ENCODE results near the gene TECRL. TPM values are rescaled to one million over a fixed set of nuclear protein-coding genes. Genes with fewer than 3 reads are reported as not detected.

The TECRL gene
- total RNA-seq, 1 donor from 2014 or later, result 1,086 TPM

GRCh38 chr4:64272432-64272831 is 136.8 kb downstream of the TECRL start:
- Histone ChIP-seq H3K27me3 (ENCODE audit: low read depth) (no peaks in the 10 kb centered on the region), H3K4me3 (peak overlapping the region; percentile 54), H3K36me3 (no peaks in the 10 kb centered on the region), H3K27ac (replicated peaks) (peak overlapping the region; percentile 68), H3K4me1 (peaks cover 6% of the 10 kb centered on the region), H3K9me3 (replicated peaks) (no peaks in the 10 kb centered on the region)
- TF ChIP-seq, protein P1, sequence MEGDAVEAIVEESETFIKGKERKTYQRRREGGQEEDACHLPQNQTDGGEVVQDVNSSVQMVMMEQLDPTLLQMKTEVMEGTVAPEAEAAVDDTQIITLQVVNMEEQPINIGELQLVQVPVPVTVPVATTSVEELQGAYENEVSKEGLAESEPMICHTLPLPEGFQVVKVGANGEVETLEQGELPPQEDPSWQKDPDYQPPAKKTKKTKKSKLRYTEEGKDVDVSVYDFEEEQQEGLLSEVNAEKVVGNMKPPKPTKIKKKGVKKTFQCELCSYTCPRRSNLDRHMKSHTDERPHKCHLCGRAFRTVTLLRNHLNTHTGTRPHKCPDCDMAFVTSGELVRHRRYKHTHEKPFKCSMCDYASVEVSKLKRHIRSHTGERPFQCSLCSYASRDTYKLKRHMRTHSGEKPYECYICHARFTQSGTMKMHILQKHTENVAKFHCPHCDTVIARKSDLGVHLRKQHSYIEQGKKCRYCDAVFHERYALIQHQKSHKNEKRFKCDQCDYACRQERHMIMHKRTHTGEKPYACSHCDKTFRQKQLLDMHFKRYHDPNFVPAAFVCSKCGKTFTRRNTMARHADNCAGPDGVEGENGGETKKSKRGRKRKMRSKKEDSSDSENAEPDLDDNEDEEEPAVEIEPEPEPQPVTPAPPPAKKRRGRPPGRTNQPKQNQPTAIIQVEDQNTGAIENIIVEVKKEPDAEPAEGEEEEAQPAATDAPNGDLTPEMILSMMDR (IDR thresholded peaks at IDR 0.05; ENCODE audit: borderline replicate concordance), result no peak
- intact Hi-C loops (cut with micrococcal nuclease), result no loop called here
- peak; percentile 22 for DNase-seq

DNA sequence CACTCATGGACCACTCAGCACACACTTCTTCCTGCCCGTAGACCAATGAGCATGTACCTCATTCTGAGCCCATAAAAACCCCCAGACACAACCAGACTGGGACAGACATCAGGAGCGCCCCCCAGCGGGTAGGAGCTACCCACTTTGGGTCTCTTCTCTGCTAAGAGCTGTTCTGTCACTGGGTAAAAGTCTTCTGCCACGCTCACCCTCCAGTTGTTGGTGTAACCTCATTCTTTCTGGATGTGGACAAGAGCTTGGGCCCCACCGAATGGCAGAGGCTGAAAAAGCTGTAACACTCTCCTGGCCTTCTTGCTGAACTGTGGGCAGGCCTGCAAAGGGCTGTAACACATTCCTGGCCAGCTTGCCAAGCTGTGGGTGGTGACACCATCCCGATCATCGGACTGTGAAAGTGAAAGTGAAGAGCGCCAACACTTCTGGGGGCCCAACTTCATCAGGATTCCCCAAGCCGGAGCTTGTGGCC is 137.6 kb downstream of the TECRL start:
- peak overlapping the region; percentile 54 for H3K4me3 ChIP-seq
- TF ChIP-seq, protein P1 (IDR thresholded peaks at IDR 0.05; ENCODE audit: borderline replicate concordance), result peak; percentile 14
- peak overlapping the region; percentile 68 for H3K27ac ChIP-seq (replicated peaks)
- no peaks in the 10 kb centered on the region for H3K27me3 ChIP-seq (ENCODE audit: low read depth)
- peak; percentile 46 for DNase-seq
- H3K9me3 ChIP-seq (replicated peaks), result no peaks in the 10 kb centered on the region
- intact Hi-C loops (cut with micrococcal nuclease), result no loop called here
- H3K36me3 ChIP-seq, result no peaks in the 10 kb centered on the region
- peaks cover 6% of the 10 kb centered on the region for H3K4me1 ChIP-seq

DNA sequence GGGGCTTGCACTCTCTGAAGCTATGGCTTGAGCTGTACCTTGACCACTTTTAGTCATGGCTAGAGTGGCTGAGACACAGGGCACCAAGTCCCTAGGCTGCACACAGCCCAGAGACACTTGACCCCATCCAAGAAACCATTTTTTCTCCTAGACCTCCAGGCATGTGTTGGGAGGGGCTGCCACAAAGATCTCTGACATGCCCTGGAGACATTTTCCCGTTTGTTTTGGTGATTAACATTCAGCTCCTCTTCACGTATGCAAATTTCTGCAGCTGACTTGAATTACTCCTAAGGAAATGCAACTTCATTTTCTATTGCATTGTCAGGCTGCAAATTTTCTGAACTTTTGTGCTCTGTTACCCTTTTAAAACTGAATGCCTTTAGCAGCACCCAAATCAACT is 142.6 kb downstream of the TECRL start:
- Histone ChIP-seq H3K27me3 (ENCODE audit: low read depth) (no peaks in the 10 kb centered on the region), H3K4me3 (no peak overlapping the region), H3K9me3 (replicated peaks) (no peaks in the 10 kb centered on the region), H3K27ac (replicated peaks) (no peak overlapping the region), H3K36me3 (no peaks in the 10 kb centered on the region), H3K4me1 (peaks cover 6% of the 10 kb centered on the region)
- intact Hi-C loops (cut with micrococcal nuclease), result no loop called here
- no peak for DNase-seq
- TF ChIP-seq, protein P1 (IDR thresholded peaks at IDR 0.05; ENCODE audit: borderline replicate concordance), result no peak

- peaks cover 6% of the 10 kb centered on the region for H3K4me1 ChIP-seq
- intact Hi-C loops (cut with micrococcal nuclease), result no loop called here
These were observed 143.0 kb downstream of the TECRL start for GRCh38 chr4:64266263-64266662.

GRCh38 chr4:64251781-64252180 is 157.5 kb downstream of the TECRL start:
- intact Hi-C loops (cut with micrococcal nuclease), result no loop called here
- no peak overlapping the region for H3K4me3 ChIP-seq
- no peaks in the 10 kb centered on the region for H3K9me3 ChIP-seq (replicated peaks)
- DNase-seq, result no peak
- H3K4me1 ChIP-seq, result no peaks in the 10 kb centered on the region
- no peak overlapping the region for H3K27ac ChIP-seq (replicated peaks)
- H3K36me3 ChIP-seq, result no peaks in the 10 kb centered on the region
- H3K27me3 ChIP-seq (ENCODE audit: low read depth), result no peaks in the 10 kb centered on the region
- TF ChIP-seq, protein P1 (IDR thresholded peaks at IDR 0.05; ENCODE audit: borderline replicate concordance), result no peak

More at GRCh38 chr4:64266263-64266662, 143.0 kb downstream of the TECRL start:
- no peaks in the 10 kb centered on the region for H3K36me3 ChIP-seq
- no peak for DNase-seq
- no peaks in the 10 kb centered on the region for H3K27me3 ChIP-seq (ENCODE audit: low read depth)
- TF ChIP-seq, protein P1 (IDR thresholded peaks at IDR 0.05; ENCODE audit: borderline replicate concordance), result no peak
- H3K4me3 ChIP-seq, result no peak overlapping the region
- no peak overlapping the region for H3K27ac ChIP-seq (replicated peaks)
- no peaks in the 10 kb centered on the region for H3K9me3 ChIP-seq (replicated peaks)
